NAMALWA (cell line): ENCODE data around the gene SMG7.

Experiments used
- DNase-seq: peaks from one replicate; pipeline ENCODE4 v3.0.0-alpha.2; 2015; ENCODE audit warnings: low spot score

Gene SMG7

GRCh38 chr1:183565261-183565660 is 93.0 kb downstream of the SMG7 start:
- no peak for DNase-seq

DNA sequence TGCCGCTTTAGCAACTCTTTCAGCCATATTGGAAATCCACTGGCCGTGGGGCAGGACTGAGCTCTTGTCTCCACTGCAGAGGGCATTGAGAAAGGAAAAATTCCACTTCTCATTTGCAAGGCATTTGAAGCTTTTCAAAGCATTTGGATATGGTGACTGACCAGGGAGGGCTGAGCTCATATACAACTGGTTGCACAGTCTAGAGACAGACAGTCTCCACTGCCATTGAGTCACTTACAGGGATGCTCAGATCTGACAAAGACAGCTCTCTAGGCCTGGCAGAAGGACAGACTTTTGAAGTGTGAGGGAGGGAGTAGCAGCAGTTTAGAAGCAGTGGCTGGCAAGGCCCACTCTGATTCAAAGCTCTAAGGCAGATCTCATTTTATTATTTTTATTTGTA is 93.7 kb downstream of the SMG7 start:
- no peak for DNase-seq

DNA sequence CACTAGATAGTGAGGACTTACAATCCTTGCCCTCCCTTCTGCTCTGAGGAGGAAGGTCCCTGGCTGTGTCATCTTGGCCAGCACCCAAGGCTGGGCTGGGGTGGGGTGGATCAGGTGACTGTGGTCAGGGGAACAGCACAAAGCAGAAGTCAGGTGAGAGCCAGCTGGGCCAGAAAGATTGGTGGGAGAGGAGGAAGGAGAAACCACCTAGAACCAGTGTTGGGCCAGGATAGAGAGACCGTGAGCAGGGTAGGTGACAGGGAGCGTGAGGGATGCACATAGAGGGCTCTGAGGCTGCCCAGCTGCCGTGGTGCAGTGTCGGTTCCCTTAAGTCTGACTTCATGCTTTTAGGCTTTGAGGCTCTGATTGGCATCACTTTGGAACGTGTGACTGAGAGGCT is 95.3 kb downstream of the SMG7 start:
- peak; percentile 59 for DNase-seq

GRCh38 chr1:183568176-183569021 is 96.1 kb downstream of the SMG7 start:
- DNase-seq = no peak

- no peak for DNase-seq
Measured at GRCh38 chr1:183569141-183569540, 96.8 kb downstream of the SMG7 start.

DNA sequence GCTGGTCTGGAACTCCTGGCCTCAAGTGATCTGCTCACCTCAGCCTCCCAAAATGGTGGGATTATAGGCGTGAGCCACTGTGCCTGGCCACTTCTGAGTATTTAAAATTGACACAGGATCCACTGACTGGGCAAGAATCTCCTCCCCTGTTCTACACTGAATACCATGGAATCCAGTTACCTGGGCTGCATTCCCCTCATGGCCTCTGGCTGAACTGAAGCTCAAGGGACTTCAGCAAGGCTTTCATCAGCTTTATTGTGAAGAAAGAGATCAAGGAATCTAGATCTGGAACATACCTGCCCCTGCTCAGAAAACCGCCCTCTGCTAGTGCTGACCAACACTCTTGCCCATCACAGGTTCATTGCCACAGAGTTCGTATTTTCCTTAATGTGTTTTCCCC is 97.5 kb downstream of the SMG7 start:
- DNase-seq = no peak

GRCh38 chr1:183570451-183570850 is 98.2 kb downstream of the SMG7 start:
- DNase-seq = no peak

GRCh38 chr1:183571678-183572268 is 99.5 kb downstream of the SMG7 start:
- DNase-seq = no peak

DNA sequence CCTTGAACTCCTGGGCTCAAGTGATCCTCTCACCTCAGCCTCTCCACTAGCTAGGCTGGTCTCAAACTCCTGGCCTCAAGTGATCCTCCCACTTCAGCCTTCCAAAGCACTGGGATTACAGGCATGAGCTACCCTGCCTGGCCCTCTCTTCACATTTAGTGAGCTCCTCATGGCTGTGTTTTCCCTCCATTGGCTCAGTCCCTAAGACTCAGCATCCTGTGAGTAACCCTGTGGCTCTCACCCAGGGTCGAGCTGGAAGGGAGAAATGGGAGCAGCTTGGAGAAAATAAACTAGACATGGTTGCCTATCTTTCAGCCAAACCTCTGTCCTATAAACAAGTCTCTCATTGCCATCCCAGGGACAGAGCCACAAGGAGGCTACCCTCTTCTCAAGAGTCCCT is 100.4 kb downstream of the SMG7 start:
- no peak for DNase-seq

- DNase-seq = no peak
Measured at GRCh38 chr1:183575606-183576005, 103.3 kb downstream of the SMG7 start.

- DNase-seq = no peak
Measured at GRCh38 chr1:183576537-183576936, 104.2 kb downstream of the SMG7 start.

- no peak for DNase-seq
Measured at GRCh38 chr1:183577897-183578465, 105.7 kb downstream of the SMG7 start.

GRCh38 chr1:183578856-183579255 is 106.6 kb downstream of the SMG7 start:
- no peak for DNase-seq

DNA sequence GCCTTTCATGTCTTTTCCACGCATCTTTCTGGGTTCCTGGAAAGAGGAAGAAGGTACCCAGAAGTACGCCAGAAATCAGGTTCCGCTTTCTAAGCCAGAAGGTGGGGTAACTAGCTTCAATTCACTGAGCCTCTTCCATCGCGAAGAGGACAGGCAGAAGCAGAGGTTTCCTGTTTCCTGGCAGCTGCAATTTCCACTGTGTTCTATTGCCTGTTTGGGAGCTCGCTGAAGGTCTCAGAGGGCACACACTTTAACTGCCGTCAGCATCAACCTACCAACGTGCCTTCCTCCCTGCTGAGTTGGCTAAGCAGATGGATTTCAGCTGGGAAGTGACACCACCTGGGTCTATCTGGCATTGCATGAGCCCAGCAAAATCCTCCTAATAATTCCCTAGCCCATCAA is 108.0 kb downstream of the SMG7 start:
- peak; percentile 50 for DNase-seq

- no peak for DNase-seq
Measured at GRCh38 chr1:183582021-183582713, 109.9 kb downstream of the SMG7 start.

GRCh38 chr1:183583466-183583865 is 111.2 kb downstream of the SMG7 start:
- DNase-seq = no peak

GRCh38 chr1:183584147-183584546 is 111.8 kb downstream of the SMG7 start:
- no peak for DNase-seq

GRCh38 chr1:183585038-183585437 is 112.7 kb downstream of the SMG7 start:
- DNase-seq = peak; percentile 40

- DNase-seq = no peak
Measured at GRCh38 chr1:183586455-183586854, 114.2 kb downstream of the SMG7 start.

DNA sequence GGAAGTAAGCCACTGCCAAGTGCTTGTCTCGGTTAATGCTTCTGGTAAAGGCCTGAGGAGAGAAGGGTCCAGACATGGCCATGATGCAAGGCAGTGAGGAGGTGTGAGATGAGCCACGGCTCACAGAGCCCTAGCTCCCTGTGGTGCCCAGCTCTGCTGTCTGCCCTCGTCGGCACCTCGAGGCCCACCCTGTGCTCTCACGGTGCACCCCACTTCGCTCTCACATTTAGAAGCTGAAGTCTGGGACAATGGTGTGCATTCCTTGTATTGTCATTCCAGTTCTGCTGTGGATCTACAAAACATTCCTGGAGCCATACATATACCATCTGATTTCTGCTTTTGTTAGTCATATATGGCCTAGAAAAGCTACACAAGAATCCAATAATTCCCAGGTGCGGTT is 114.6 kb downstream of the SMG7 start:
- DNase-seq = no peak

DNA sequence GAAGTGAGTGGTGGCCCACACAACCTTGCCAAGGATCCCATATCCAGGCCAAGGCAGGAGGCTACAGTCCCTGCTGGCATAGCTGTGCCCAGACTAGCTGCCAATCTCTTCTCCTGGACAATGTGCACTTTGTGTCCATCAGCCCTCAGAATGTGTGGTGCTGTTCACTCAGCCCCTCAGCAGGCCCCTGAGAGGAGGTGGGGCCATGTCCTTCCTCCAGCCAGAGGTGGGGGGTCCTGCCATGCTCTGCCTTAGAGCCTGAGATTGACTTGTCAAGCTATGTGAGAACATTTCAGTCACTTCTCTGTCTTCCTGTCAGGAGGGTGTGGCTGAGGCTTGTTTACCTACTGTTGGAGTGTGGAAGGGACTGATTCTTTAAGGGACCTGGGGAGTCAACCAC is 116.5 kb downstream of the SMG7 start:
- DNase-seq = no peak

GRCh38 chr1:183589384-183589783 is 117.1 kb downstream of the SMG7 start:
- DNase-seq = no peak

GRCh38 chr1:183589874-183590243 is 117.6 kb downstream of the SMG7 start:
- DNase-seq = no peak
